Measurements from ENCODE around the gene SPRR5.

The SPRR5 gene

DNA sequence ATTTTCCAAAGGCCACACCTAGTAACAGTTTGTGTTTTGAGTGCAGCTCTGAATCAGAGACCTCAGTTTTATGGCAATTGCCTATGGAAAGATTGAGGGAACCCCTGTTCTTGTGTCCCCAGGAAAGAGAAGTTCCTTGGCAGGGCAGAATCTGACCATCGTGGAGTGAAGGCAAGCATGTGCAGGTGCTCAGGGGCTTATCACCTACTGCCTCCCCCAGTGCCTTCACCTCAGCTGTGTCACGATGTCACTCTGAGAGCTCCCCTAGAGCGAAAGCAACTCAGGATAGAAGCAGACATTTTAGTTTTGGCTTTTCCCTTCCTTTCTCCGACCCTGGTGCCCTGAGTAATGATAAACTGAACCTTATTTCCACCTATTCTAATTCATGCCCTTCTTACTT lies 35.1 kb downstream of the SPRR5 start:
- DNase-seq, result no peak

- no peak for DNase-seq
Observed at GRCh38 chr1:152983234-152983633, 36.2 kb downstream of the SPRR5 start.

DNA sequence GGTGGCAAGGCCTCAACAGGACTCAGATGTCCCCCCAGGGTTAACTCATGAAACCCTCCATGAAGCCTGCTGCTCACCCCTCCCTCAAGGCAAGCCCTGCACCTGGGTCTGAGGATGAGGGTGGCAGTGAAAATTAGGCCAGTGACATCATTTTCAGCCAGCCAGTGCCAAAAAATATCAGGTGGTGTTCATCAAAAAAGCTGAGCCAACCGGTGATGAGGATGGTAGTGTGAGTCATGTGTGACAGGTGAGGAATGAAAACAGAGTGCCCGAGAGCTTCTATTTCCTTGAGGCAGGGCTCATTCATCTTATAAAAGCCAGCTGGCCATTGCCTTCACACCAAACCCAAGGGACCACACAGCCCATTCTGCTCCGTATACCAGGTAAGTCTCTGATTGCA lies 36.7 kb downstream of the SPRR5 start, which contains the start of gene SPRR1A:
Gene SPRR1A (plus strand): TSS at position 339 of the 400 bp plus-strand sequence. CDS start 1,150 bp downstream, outside the sequence.
- no peak for DNase-seq

- DNase-seq, result no peak
Observed at GRCh38 chr1:152986578-152986977, 39.6 kb downstream of the SPRR5 start.

- peak in 2 of 56 donors; percentile 2 to 9 for DNase-seq
Observed at GRCh38 chr1:152993186-152993585, 46.2 kb downstream of the SPRR5 start.

DNA sequence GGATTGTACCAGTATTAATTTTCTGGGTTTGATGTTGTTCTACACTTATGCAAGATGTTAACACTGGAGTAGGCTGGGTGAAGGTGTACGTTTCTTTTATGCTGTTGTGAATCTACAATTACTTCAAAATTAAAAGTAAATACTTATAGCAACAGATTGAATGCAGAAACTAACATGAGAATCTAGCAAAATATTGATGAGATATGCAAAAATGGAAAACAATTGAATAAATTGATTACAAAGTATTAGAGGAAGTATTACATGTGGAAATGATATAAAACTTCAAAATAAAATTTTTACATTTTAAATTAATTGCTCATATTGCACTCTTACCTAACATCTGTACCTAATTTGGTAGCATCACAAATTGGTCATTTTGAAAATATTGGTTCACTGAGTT lies 48.8 kb downstream of the SPRR5 start:
- no peak for DNase-seq

DNA sequence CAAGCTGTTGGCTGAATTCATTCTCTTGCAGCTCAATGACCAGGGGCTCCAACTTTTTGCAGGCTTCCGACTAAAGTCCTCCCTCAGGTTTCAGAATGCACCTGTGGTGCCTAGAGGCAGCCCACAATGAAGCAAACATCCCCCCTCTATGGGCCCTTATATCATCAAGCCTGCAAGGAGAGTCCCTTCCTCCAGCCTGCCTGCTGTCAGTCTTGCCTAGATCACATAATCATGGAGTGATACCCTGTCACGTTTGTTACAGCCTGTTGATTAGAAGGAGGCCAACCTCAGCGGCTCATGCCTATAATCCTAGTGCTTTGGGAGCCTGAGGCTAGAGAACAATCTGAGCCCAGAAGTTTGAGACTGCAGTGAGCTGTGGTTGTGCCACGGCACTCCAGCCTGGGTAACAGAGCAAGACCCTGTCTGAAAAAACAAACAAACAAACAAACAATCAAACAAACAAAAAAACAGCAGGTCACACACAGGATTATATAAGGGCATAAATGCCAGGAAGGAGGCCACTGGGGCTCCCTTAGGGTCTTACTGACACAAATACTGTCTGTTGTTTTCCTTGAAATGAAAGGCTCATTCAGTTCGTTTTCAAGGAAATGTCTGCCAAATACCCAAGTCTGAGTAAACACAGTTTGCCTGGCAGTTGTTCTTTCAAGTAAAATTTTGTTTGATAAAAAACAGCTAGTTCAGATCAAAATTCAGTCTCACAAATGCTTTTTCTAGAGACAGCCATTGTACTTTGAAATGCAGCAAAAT lies 49.8 kb downstream of the SPRR5 start:
- DNase-seq, result peak in 11 of 56 donors; percentile 1 to 50 (median 6)

DNA sequence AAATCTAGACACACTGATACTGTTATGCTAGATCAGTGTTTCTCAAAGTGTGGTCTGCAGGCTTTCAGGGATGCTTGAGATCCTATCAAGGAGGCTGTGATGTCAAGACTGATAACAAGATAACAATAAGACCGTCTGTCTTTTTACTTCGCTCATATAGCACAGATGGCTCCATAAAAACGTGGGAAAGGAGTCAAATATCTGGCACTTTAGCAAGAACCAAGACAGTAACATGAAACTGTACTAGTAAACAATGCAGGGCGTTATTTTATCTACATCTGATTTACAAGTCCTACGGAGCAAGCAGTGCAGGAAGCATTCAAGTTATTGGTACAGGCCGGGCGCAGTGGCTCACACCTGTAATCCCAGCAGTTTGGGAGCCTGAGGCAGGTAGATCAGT lies 50.9 kb downstream of the SPRR5 start:
- DNase-seq, result no peak

GRCh38 chr1:152998476-152998875 lies 51.5 kb downstream of the SPRR5 start:
- DNase-seq, result no peak

All from amygdala (tissue), 56 donors.